Mucosa of descending colon (tissue), 3 donors: ENCODE data around the gene FOXK2. TPM values are rescaled to one million over a fixed set of nuclear protein-coding genes. Genes with fewer than 3 reads are reported as not detected.

ENCODE experiments used
- ATAC-seq: fragments of 200-7000 bp; cut with Tn5 transposase; one replicate; pipeline ENCODE4 v1.9.1; 2020; ENCODE audit warnings: mild to moderate bottlenecking, moderate library complexity
- DNase-seq, 3 donors: peaks; one replicate each; pipeline ENCODE4 v3.0.0-alpha.2; 2020
- H3K36me3 ChIP-seq: fragments of 200-600 bp; one replicate; pipeline ENCODE4 v1.8.0; 2021; ENCODE audit warnings: low read depth, mild to moderate bottlenecking
- H3K4me1 ChIP-seq: fragments of 200-600 bp; one replicate; pipeline ENCODE4 v1.8.0; 2021; ENCODE audit warnings: low read depth, mild to moderate bottlenecking
- H3K4me3 ChIP-seq: fragments of 200-600 bp; one replicate; pipeline ENCODE4 v1.8.0; 2021; ENCODE audit warnings: mild to moderate bottlenecking
- H3K9me3 ChIP-seq: fragments of 200-600 bp; one replicate; pipeline ENCODE4 v1.8.0; 2021; ENCODE audit warnings: mild to moderate bottlenecking
- intact Hi-C, 2 donors: fragments of 100-400 bp; cut with DNase I in 1 of 2; cut with micrococcal nuclease in 1 of 2; formaldehyde crosslinking; loops; one replicate each; pipeline versions ENCODE4 v1.11.0 to v1.11.1; 2022; cut with DNase I, micrococcal nuclease
- total RNA-seq, 3 donors: library from RNA; stranded (reverse); fragmentation: NEBNext Ultra II Directional in 2 of 3; extraction: Animal tissue kit (Norgen Biotek cat#: 25700) in 2 of 3; gene quantifications; one replicate each; pipeline versions ENCODE4 v1.2.1 to v1.2.4, GENCODE V29; 2021 to 2023
- TF ChIP-seq, protein P1 (sequence below): fragments of 200-600 bp; IDR thresholded peaks from one replicate; pipeline ENCODE4 v1.8.0; 2022; ENCODE audit warnings: antibody characterized with exemption, mild to moderate bottlenecking
- donor health status: DM: no; HTN: no; CAD: no; lungs with moderate emphysema.
- donor health status: DM: no; HTN: no; CAD: no.
- donor health status: DM: no; HTN: yes; CAD: no.

The FOXK2 gene
- total RNA-seq, 3 donors from 2014 or later: 39.7 to 62.3 (median 43.5) TPM

DNA sequence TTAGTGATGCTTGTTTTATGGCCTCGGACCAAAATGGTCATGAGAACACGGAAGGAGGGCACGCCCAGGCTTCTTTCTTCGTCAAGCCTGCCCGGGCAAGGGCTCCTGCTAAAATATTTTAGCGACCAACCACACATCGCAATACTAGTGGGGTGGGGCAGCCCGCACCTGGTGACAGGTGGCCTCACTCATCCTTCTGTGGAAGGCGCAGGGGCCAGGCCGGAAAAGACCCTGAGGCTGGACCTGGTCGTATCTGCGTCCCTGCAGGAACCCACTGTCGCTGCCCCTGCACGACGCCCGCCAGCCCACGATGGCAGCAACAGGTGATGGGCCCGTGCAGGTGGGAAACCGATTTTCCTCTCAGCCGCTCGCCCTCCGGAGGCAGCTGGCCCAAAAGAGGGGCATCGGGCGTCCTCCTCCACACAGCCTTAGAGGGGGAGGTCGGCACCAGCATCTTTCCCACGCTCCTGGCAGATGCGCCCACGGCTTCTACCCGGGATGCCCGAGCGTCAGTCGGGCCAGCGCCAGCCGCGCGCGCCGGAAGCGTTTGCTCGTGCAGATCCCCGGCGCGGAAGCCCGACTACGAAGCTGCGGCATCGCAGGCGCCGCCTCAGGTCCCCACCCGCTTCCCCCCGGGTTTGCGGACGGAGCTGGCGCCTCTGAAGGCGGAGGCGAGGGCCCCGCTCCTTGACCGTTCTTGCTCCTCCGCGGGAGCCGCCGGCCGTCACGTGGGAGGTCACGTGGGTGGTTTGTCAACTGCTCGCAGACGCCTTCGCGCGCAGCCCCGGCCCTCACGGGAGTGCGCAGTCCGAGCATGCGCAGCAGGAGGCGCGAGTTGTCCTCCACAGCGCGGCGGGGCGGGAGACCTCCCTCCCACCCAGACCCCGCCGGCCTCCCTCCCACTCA lies 22.8 kb upstream of the FOXK2 start:
- Histone ChIP-seq H3K4me3 (peak overlapping the region; percentile 24), H3K36me3 (no peaks in the 10 kb centered on the region), H3K9me3 (no peaks in the 10 kb centered on the region), H3K4me1 (peaks cover 16% of the 10 kb centered on the region)
- ATAC-seq (peak; percentile 84), DNase-seq (peak; percentile 96 to 98 (median 98))
- TF ChIP-seq, protein P1, sequence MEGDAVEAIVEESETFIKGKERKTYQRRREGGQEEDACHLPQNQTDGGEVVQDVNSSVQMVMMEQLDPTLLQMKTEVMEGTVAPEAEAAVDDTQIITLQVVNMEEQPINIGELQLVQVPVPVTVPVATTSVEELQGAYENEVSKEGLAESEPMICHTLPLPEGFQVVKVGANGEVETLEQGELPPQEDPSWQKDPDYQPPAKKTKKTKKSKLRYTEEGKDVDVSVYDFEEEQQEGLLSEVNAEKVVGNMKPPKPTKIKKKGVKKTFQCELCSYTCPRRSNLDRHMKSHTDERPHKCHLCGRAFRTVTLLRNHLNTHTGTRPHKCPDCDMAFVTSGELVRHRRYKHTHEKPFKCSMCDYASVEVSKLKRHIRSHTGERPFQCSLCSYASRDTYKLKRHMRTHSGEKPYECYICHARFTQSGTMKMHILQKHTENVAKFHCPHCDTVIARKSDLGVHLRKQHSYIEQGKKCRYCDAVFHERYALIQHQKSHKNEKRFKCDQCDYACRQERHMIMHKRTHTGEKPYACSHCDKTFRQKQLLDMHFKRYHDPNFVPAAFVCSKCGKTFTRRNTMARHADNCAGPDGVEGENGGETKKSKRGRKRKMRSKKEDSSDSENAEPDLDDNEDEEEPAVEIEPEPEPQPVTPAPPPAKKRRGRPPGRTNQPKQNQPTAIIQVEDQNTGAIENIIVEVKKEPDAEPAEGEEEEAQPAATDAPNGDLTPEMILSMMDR: no peak
- intact Hi-C loops: no loop called here

DNA sequence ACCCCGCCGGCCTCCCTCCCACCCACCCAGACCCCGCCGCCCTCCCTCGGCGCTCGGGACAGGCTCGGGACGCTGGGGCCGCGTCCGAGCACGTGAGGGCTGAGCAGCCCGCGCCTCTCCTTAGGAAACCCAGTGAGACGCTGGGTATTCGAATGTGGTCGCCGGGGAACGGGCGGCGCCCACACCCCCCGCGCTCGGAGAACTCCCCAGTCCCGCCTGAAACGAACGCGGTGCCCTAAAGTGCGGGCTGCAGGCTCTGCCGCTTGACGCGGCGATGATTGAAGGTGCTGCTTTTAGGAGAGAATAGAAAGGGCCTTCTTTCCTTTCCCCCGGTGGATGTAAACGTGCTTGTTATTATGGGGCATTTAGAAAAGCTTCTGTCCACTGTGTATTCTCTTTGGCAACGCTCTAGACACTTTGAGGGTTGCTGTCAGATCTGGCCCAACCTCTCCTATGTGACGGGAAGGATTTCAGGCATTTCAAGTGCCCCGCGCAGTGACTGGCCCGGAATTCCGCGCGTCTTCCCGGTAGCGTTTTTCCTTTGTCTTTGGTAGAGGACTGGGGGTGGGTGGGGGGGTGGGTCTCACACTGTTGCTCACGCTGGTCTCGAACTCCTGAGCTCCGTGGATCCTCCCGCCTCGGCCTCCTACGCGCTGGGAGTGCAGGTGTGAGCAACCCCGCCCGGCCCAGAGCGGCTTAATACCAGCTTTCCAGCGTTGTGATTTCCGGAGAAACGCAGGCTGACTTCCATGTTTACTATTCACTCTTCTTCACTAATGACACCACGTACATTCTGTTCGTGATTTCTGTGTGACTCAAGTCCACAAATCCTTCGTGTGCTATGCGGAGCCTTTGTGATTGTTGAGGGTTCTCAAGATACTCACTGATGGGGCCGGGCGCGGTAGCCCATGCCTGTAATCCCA lies 21.8 kb upstream of the FOXK2 start:
- peak; percentile 44 for ATAC-seq
- Histone ChIP-seq H3K9me3 (no peaks in the 10 kb centered on the region), H3K36me3 (no peaks in the 10 kb centered on the region), H3K4me3 (peak overlapping the region; percentile 24), H3K4me1 (peaks cover 16% of the 10 kb centered on the region)
- DNase-seq: peak; percentile 44 to 69 (median 67)
- TF ChIP-seq, protein P1: no peak
- intact Hi-C loops: no loop called here

DNA sequence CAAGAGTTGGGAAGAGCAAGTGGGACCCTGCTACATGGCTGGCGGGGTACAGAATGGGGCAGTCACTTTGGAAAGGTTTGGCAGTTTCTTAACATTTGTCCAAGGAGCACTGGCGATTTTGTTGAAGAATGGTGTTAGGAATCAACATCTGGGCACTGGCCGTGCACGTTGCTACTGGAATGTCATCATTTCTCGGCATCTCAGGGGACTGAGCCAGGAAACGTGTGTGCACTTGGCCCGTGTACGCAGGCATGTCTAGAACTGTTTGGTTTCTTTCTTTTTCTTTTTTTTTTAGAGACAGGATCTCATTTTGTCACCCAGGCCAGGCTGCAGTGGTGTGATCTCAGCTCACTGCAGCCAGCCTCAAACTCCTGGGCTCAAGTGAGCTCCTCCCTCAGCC lies 17.3 kb upstream of the FOXK2 start:
- TF ChIP-seq, protein P1: no peak
- DNase-seq (no peak), ATAC-seq (no peak)
- H3K36me3 ChIP-seq: no peaks in the 10 kb centered on the region
- no peaks in the 10 kb centered on the region for H3K9me3 ChIP-seq
- intact Hi-C loops: no loop called here
- H3K4me1 ChIP-seq: no peaks in the 10 kb centered on the region
- no peak overlapping the region for H3K4me3 ChIP-seq

DNA sequence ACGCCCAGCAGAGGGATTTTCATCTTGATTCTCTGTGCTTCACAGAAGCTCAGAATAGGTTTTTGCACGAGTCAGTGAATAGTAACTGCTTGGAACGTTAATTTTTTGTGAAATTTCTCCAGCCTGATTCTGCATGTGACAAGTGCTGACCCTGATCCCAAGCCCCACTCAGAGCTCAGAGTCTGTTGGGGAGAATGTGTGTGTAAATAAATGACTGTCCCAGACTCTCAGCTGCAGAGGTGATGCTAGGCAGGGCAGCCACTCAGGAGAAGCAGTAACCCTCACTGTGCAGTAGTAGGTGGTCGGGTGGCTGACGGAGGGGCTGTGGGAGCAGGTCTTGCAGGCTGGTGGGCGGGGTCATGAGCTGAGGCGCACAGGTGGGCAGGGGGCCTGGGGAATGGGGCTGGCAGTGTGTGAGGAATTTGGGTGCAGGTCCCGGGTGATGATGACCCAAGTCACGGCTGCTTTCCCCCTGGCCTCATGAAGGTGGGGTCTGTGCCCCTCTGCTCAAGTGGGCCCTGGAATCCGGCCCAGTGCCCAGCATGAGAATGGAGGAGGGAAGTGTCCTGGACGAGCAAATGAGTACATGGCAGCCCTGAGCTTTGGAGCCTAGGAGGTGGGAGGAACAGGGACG lies 16.3 kb upstream of the FOXK2 start:
- no peak for ATAC-seq
- intact Hi-C loops: no loop called here

More for the DNA sequence above, 16.3 kb upstream of the FOXK2 start:
- Histone ChIP-seq H3K9me3 (no peaks in the 10 kb centered on the region), H3K4me1 (no peaks in the 10 kb centered on the region), H3K36me3 (no peaks in the 10 kb centered on the region), H3K4me3 (no peak overlapping the region)
- no peak for DNase-seq
- TF ChIP-seq, protein P1: no peak
